KMS-11 (cell line): ENCODE data around the gene PRDM16.

Experiments used
- H2AFZ ChIP-seq: fragments of 200-600 bp; sonication (generic); 2 replicates; pipeline ENCODE4 v1.6.1; 2016; ENCODE audit warnings: antibody characterized with exemption, mixed run types, low read depth
- H3K27ac ChIP-seq: fragments of 200-600 bp; sonication (generic); 2 replicates; pipeline ENCODE4 v1.6.1; 2016; ENCODE audit warnings: mild to moderate bottlenecking, mixed run types
- H3K27me3 ChIP-seq: fragments of 200-600 bp; sonication (generic); 2 replicates; pipeline ENCODE4 v1.6.1; 2017; ENCODE audit warnings: mild to moderate bottlenecking, low read depth, mixed run types, moderate library complexity; ENCODE audit not compliant: insufficient read depth
- H3K36me3 ChIP-seq: fragments of 200-600 bp; sonication (generic); 2 replicates; pipeline ENCODE4 v1.6.1; 2017; ENCODE audit warnings: mild to moderate bottlenecking, mixed run types; ENCODE audit not compliant: insufficient read depth
- H3K4me1 ChIP-seq: fragments of 200-600 bp; sonication (generic); 2 replicates; pipeline ENCODE4 v1.6.1; 2016; ENCODE audit warnings: mild to moderate bottlenecking, low read depth, mixed run types; ENCODE audit not compliant: poor library complexity, severe bottlenecking
- H3K4me2 ChIP-seq: fragments of 200-600 bp; sonication (generic); 2 replicates; pipeline ENCODE4 v1.7.0; 2016; ENCODE audit warnings: mild to moderate bottlenecking, mixed run types
- H3K4me3 ChIP-seq: fragments of 200-600 bp; sonication (generic); IDR thresholded peaks from 2 replicates; pipeline ENCODE4 v1.6.1; 2017; ENCODE audit warnings: low read depth, low read length, mixed read lengths; ENCODE audit not compliant: insufficient read depth
- H3K79me2 ChIP-seq: fragments of 200-600 bp; sonication (generic); 2 replicates; pipeline ENCODE4 v1.6.1; 2016; ENCODE audit warnings: low read depth, mixed run types; ENCODE audit not compliant: insufficient read depth
- H3K9ac ChIP-seq: fragments of 200-600 bp; sonication (generic); 2 replicates; pipeline ENCODE4 v1.6.1; 2016; ENCODE audit warnings: mild to moderate bottlenecking, mixed run types
- H4K20me1 ChIP-seq: fragments of 200-600 bp; sonication (generic); 2 replicates; pipeline ENCODE4 v1.6.1; 2016; ENCODE audit warnings: mild to moderate bottlenecking, mixed run types; ENCODE audit not compliant: insufficient read depth
- TF ChIP-seq, protein P1 (sequence below): fragments of 200-600 bp; sonication (generic); conservative IDR thresholded peaks from 2 replicates; pipeline ENCODE4 v1.6.1; 2017; ENCODE audit warnings: low read depth, mild to moderate bottlenecking, antibody characterized with exemption, low read length, moderate library complexity, mixed read lengths

The PRDM16 gene

DNA sequence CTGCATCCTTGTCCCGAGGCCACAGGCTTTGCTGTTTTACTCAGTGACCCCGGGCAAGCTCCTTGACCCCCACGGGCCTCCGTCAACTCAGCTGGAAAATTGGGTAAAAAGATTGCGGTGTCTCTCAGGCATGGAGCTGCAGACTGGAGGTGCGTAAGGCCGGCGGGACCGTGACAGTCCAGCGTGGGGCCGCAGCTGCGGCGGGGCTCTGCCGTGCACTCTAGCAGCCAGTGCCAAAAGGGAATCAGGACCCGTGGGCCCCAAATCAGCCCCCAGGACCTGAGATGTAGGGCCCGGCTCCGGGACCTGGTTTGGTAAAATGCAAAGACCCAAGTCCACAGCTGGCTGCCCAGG is 158.3 kb downstream of the PRDM16 start:
- TF ChIP-seq, protein P1, sequence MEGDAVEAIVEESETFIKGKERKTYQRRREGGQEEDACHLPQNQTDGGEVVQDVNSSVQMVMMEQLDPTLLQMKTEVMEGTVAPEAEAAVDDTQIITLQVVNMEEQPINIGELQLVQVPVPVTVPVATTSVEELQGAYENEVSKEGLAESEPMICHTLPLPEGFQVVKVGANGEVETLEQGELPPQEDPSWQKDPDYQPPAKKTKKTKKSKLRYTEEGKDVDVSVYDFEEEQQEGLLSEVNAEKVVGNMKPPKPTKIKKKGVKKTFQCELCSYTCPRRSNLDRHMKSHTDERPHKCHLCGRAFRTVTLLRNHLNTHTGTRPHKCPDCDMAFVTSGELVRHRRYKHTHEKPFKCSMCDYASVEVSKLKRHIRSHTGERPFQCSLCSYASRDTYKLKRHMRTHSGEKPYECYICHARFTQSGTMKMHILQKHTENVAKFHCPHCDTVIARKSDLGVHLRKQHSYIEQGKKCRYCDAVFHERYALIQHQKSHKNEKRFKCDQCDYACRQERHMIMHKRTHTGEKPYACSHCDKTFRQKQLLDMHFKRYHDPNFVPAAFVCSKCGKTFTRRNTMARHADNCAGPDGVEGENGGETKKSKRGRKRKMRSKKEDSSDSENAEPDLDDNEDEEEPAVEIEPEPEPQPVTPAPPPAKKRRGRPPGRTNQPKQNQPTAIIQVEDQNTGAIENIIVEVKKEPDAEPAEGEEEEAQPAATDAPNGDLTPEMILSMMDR = no peak
- Histone ChIP-seq H3K4me1 (no peaks in the 10 kb centered on the region), H3K27me3 (peaks cover 97% of the 10 kb centered on the region), H3K4me2 (no peak overlapping the region), H2AFZ (no peak overlapping the region), H4K20me1 (no peaks in the 10 kb centered on the region), H3K36me3 (no peaks in the 10 kb centered on the region), H3K9ac (no peak overlapping the region), H3K27ac (no peak overlapping the region), H3K4me3 (no peak overlapping the region), H3K79me2 (no peaks in the 10 kb centered on the region)

DNA sequence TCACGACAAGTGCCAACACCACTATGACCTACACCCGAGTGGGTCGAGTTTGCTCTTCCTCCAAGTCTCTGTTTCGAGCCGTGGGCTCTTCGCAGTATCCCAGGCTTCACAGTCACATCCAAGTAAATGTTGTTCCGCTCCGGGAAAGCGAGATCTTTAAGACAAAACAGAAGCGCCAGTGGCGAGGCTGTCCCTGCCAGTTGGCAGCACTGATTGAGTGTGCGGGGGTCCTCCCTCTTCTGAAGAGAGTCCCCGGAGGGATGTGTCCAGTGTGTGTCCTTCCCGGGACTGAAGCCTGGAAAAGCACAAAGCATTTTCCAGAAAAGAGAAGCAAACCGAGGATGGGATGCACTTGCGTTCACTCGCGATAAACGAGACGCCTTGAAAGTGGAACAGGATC is 158.9 kb downstream of the PRDM16 start:
- Histone ChIP-seq H3K9ac (no peak overlapping the region), H3K4me1 (no peaks in the 10 kb centered on the region), H3K4me3 (no peak overlapping the region), H3K4me2 (no peak overlapping the region), H3K36me3 (no peaks in the 10 kb centered on the region), H4K20me1 (no peaks in the 10 kb centered on the region), H3K27ac (no peak overlapping the region), H3K79me2 (no peaks in the 10 kb centered on the region), H2AFZ (no peak overlapping the region), H3K27me3 (peaks cover 97% of the 10 kb centered on the region)
- TF ChIP-seq, protein P1 = no peak

GRCh38 chr1:3229081-3229725 is 160.2 kb downstream of the PRDM16 start:
- H3K4me3 ChIP-seq = no peak overlapping the region
- no peaks in the 10 kb centered on the region for H3K79me2 ChIP-seq
- H3K9ac ChIP-seq = no peak overlapping the region
- TF ChIP-seq, protein P1 = no peak
- no peaks in the 10 kb centered on the region for H3K4me1 ChIP-seq
- H2AFZ ChIP-seq = no peak overlapping the region
- no peak overlapping the region for H3K4me2 ChIP-seq
- peaks cover 97% of the 10 kb centered on the region for H3K27me3 ChIP-seq
- H3K36me3 ChIP-seq = no peaks in the 10 kb centered on the region
- no peaks in the 10 kb centered on the region for H4K20me1 ChIP-seq
- H3K27ac ChIP-seq = no peak overlapping the region

DNA sequence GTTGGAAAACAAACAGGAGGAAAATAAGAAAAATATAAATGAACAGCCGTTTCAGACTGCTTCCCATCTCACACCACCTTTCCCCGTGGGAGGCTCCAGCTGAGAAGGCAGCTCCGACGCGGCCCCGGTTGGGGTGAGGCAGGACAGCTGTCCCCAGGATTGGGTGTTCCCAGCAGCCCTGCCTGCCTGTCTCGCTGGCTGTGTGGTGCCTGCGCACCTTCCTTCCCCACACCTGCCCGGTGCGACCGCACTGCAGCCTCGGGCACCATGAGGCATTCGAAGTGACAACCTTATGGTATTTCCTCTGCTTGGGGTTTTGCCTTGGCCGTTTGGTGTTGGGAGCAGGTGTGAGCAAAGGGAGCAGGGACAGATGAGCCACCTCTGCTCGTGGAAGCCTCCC is 161.6 kb downstream of the PRDM16 start:
- TF ChIP-seq, protein P1 = no peak
- Histone ChIP-seq H3K4me2 (no peak overlapping the region), H3K36me3 (no peaks in the 10 kb centered on the region), H3K9ac (no peak overlapping the region), H4K20me1 (no peaks in the 10 kb centered on the region), H3K27me3 (peaks cover 96% of the 10 kb centered on the region), H2AFZ (no peak overlapping the region), H3K79me2 (no peaks in the 10 kb centered on the region), H3K27ac (no peak overlapping the region), H3K4me1 (no peaks in the 10 kb centered on the region), H3K4me3 (no peak overlapping the region)
